Colonic mucosa (tissue), 4 donors: Measurements from ENCODE around the gene C1QTNF8. TPM values are rescaled to one million over a fixed set of nuclear protein-coding genes. Genes with fewer than 3 reads are reported as not detected.
"Not testable (repeated sequence)": the region's sequence is repeated elsewhere in the genome, so short reads cannot be mapped to it uniquely, and the experiment has no call there.

Experiments
- DNase-seq: peaks from one replicate; pipeline ENCODE4 v3.0.0-alpha.2; 2020
- H3K27ac ChIP-seq: fragments of 200-600 bp; one replicate; pipeline ENCODE4 v1.8.0; 2021
- H3K27me3 ChIP-seq: fragments of 200-600 bp; one replicate; pipeline ENCODE4 v1.8.0; 2021
- H3K36me3 ChIP-seq: fragments of 200-600 bp; one replicate; pipeline ENCODE4 v1.8.0; 2021
- H3K4me1 ChIP-seq: fragments of 200-600 bp; one replicate; pipeline ENCODE4 v1.8.0; 2021; ENCODE audit warnings: mild to moderate bottlenecking
- H3K4me3 ChIP-seq: fragments of 200-600 bp; one replicate; pipeline ENCODE4 v1.8.0; 2021
- H3K9ac ChIP-seq, 2 donors: one replicate each; pipeline ENCODE4 v1.7.0; 2013; ENCODE audit warnings: control low read depth in 2 of 2, low read depth in 2 of 2, low read length in 2 of 2
- H3K9me3 ChIP-seq: fragments of 200-600 bp; one replicate; pipeline ENCODE4 v1.8.0; 2021
- CTCF ChIP-seq: fragments of 200-600 bp; IDR thresholded peaks from one replicate; pipeline ENCODE4 v1.8.0; 2022; ENCODE audit warnings: antibody characterized with exemption, mild to moderate bottlenecking
- intact Hi-C: fragments of 100-400 bp; cut with DNase I; formaldehyde crosslinking; loops from one replicate; pipeline ENCODE4 v1.14.1; 2022
- total RNA-seq, 2 donors: library from RNA; stranded (reverse); fragmentation: NEBNext Ultra II Directional in 1 of 2; extraction: Animal tissue kit (Norgen Biotek cat#: 25700) in 1 of 2; gene quantifications; one replicate each; pipeline ENCODE4 v1.2.1, GENCODE V29; 2021
- donor health status: healthy.
- donor health status: DM: no; HTN: no; CAD: no.
- donor health status: DM: no; HTN: no; CAD: no.

Gene C1QTNF8
- total RNA-seq, 2 donors from 2014 or later, result not detected

GRCh38 chr16:1094601-1095449 is 1.2 kb downstream of the C1QTNF8 start:
- DNase-seq, result no peak
- no peak for TF ChIP-seq CTCF
- H3K9ac ChIP-seq, result no peak overlapping the region
- H3K27ac ChIP-seq, result no peak overlapping the region
- no peaks in the 10 kb centered on the region for H3K36me3 ChIP-seq
- intact Hi-C loops, result no loop called here
- no peak overlapping the region for H3K4me3 ChIP-seq
- peaks cover 2% of the 10 kb centered on the region for H3K4me1 ChIP-seq
- H3K9me3 ChIP-seq, result no peaks in the 10 kb centered on the region
- H3K27me3 ChIP-seq, result peaks cover 18% of the 10 kb centered on the region

- Histone ChIP-seq H3K27me3 (peaks cover 17% of the 10 kb centered on the region), H3K27ac (no peak overlapping the region), H3K4me3 (no peak overlapping the region), H3K36me3 (no peaks in the 10 kb centered on the region), H3K9me3 (no peaks in the 10 kb centered on the region), H3K9ac (no peak overlapping the region), H3K4me1 (peaks cover 6% of the 10 kb centered on the region)
- intact Hi-C loops, result no loop called here
- no peak for TF ChIP-seq CTCF
- DNase-seq, result no peak
Observed at GRCh38 chr16:1094124-1094479, 1.9 kb downstream of the C1QTNF8 start.

- peaks cover 13% of the 10 kb centered on the region for H3K27me3 ChIP-seq
- H3K9me3 ChIP-seq, result no peaks in the 10 kb centered on the region
- no peak overlapping the region for H3K9ac ChIP-seq
- H3K4me1 ChIP-seq, result peaks cover 10% of the 10 kb centered on the region
- no peak overlapping the region for H3K27ac ChIP-seq
- H3K4me3 ChIP-seq, result no peak overlapping the region
- no peaks in the 10 kb centered on the region for H3K36me3 ChIP-seq
- no peak for DNase-seq
- no peak for TF ChIP-seq CTCF
- intact Hi-C loops, result no loop called here
Observed at GRCh38 chr16:1093284-1094123, 2.5 kb downstream of the C1QTNF8 start.

GRCh38 chr16:1092685-1093283 is 3.3 kb downstream of the C1QTNF8 start:
- H3K27ac ChIP-seq, H3K9ac ChIP-seq, H3K36me3 ChIP-seq, H3K9me3 ChIP-seq, intact Hi-C loops, H3K4me3 ChIP-seq, H3K4me1 ChIP-seq, DNase-seq: not testable (repeated sequence)
- peaks cover 13% of the 10 kb centered on the region for H3K27me3 ChIP-seq

- Histone ChIP-seq H3K27ac (no peak overlapping the region), H3K9ac (no peak overlapping the region), H3K4me1 (peaks cover 10% of the 10 kb centered on the region), H3K36me3 (no peaks in the 10 kb centered on the region), H3K9me3 (no peaks in the 10 kb centered on the region), H3K27me3 (peaks cover 9% of the 10 kb centered on the region), H3K4me3 (no peak overlapping the region)
- DNase-seq, result no peak
- no peak for TF ChIP-seq CTCF
- intact Hi-C loops, result no loop called here
Observed at GRCh38 chr16:1091992-1092552, 4.0 kb downstream of the C1QTNF8 start.
